ENCODE results near the gene PDE7B.

DNA sequence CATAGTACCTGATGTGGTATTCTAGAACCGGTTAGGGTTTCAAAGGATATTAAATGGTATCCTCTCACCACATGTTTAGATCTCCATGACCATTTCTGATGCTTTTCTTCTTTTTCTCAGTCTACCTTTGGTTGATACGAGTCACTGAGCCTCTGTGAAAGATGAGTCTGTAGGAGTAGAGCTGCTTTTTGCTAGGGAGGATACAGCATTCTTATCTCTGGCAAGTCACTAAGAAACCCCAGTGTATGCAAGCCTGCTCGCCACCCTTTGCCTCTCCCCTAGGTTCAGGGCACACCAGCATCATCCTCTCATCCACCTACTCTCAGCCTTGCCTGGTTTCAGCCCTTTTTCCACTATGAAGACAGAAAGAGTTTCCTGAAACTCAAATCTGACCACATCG lies 308.7 kb downstream of the PDE7B start:
- TF ChIP-seq TAF1 (IDR thresholded peaks at IDR 0.05; ENCODE audit: low read depth, low read length) (no peak), POLR2AphosphoS5 (IDR thresholded peaks at IDR 0.05; ENCODE audit: low read depth, low read length) (no peak), POLR2A (IDR thresholded peaks at IDR 0.05; ENCODE audit: low read depth, low read length) (no peak), SPI1 (IDR thresholded peaks at IDR 0.05; ENCODE audit: low read depth, low read length) (no peak), PAX5 (IDR thresholded peaks at IDR 0.05; ENCODE audit: insufficient read depth, low read length, severe bottlenecking) (no peak)
